Measurements from ENCODE around the gene KCNMA1. TPM values are rescaled to one million over a fixed set of nuclear protein-coding genes. Genes with fewer than 3 reads are reported as not detected.

KCNMA1 gene
- total RNA-seq, 2 donors from 2014 or later = 168 to 188 TPM

- Histone ChIP-seq H3K4me3 (no peak overlapping the region), H3K27me3 (replicated peaks; ENCODE audit: insufficient read depth) (no peaks in the 10 kb centered on the region), H3K27ac (no peak overlapping the region), H3K36me3 (no peaks in the 10 kb centered on the region), H3K4me1 (ENCODE audit: control insufficient read depth in 1 of 2, low read depth in 2 of 2) (no peaks in the 10 kb centered on the region), H3K9me3 (no peaks in the 10 kb centered on the region)
- TF ChIP-seq CTCF (IDR thresholded peaks at IDR 0.05) = no peak
- DNase-seq (ENCODE audit: low spot score) (no peak), ATAC-seq (ENCODE audit: insufficient number of reproducible peaks, low FRiP score, low read depth) (no peak)
Measured at GRCh38 chr10:77670817-77671443, 33.3 kb upstream of the KCNMA1 start.

- TF ChIP-seq CTCF (IDR thresholded peaks at IDR 0.05) = no peak
- Histone ChIP-seq H3K4me3 (no peak overlapping the region), H3K27me3 (replicated peaks; ENCODE audit: insufficient read depth) (no peaks in the 10 kb centered on the region), H3K9me3 (no peaks in the 10 kb centered on the region), H3K27ac (no peak overlapping the region), H3K36me3 (no peaks in the 10 kb centered on the region), H3K4me1 (ENCODE audit: control insufficient read depth in 1 of 2, low read depth in 2 of 2) (no peaks in the 10 kb centered on the region)
- no peak for ATAC-seq (ENCODE audit: insufficient number of reproducible peaks, low FRiP score, low read depth)
- DNase-seq (ENCODE audit: low spot score) = no peak
Measured at GRCh38 chr10:77669892-77670291, 32.3 kb upstream of the KCNMA1 start.

GRCh38 chr10:77667426-77668324 is 30.1 kb upstream of the KCNMA1 start:
- H3K4me3 ChIP-seq = no peak overlapping the region
- ATAC-seq (ENCODE audit: insufficient number of reproducible peaks, low FRiP score, low read depth) (no peak), DNase-seq (ENCODE audit: low spot score) (no peak)
- H3K36me3 ChIP-seq = no peaks in the 10 kb centered on the region
- no peaks in the 10 kb centered on the region for H3K4me1 ChIP-seq (ENCODE audit: control insufficient read depth in 1 of 2, low read depth in 2 of 2)
- no peak for TF ChIP-seq CTCF (IDR thresholded peaks at IDR 0.05)
- H3K27ac ChIP-seq = no peak overlapping the region
- H3K9me3 ChIP-seq = no peaks in the 10 kb centered on the region
- no peaks in the 10 kb centered on the region for H3K27me3 ChIP-seq (replicated peaks; ENCODE audit: insufficient read depth)

- no peaks in the 10 kb centered on the region for H3K4me1 ChIP-seq (ENCODE audit: control insufficient read depth in 1 of 2, low read depth in 2 of 2)
- ATAC-seq (ENCODE audit: insufficient number of reproducible peaks, low FRiP score, low read depth) (no peak), DNase-seq (ENCODE audit: low spot score) (no peak)
- TF ChIP-seq CTCF (IDR thresholded peaks at IDR 0.05) = no peak
- no peaks in the 10 kb centered on the region for H3K27me3 ChIP-seq (replicated peaks; ENCODE audit: insufficient read depth)
- H3K27ac ChIP-seq = no peak overlapping the region
- H3K36me3 ChIP-seq = no peaks in the 10 kb centered on the region
- no peak overlapping the region for H3K4me3 ChIP-seq
- H3K9me3 ChIP-seq = no peaks in the 10 kb centered on the region
Measured at GRCh38 chr10:77666821-77667220, 29.2 kb upstream of the KCNMA1 start.

- H3K9me3 ChIP-seq = no peaks in the 10 kb centered on the region
- no peak for DNase-seq (ENCODE audit: low spot score)
- no peak for TF ChIP-seq CTCF (IDR thresholded peaks at IDR 0.05)
- no peaks in the 10 kb centered on the region for H3K36me3 ChIP-seq
- no peak overlapping the region for H3K27ac ChIP-seq
- H3K4me3 ChIP-seq = no peak overlapping the region
- H3K4me1 ChIP-seq (ENCODE audit: control insufficient read depth in 1 of 2, low read depth in 2 of 2) = no peaks in the 10 kb centered on the region
- ATAC-seq (ENCODE audit: insufficient number of reproducible peaks, low FRiP score, low read depth) = no peak
- H3K27me3 ChIP-seq (replicated peaks; ENCODE audit: insufficient read depth) = no peaks in the 10 kb centered on the region
Measured at GRCh38 chr10:77664696-77665095, 27.1 kb upstream of the KCNMA1 start.
